DND-41 (cell line): Measurements from ENCODE around the gene NEDD4.

ENCODE experiments used
- CTCF ChIP-seq: IDR thresholded peaks from 2 replicates; pipeline ENCODE4 v1.5.1; 2012; ENCODE audit warnings: borderline replicate concordance, low read length, moderate library complexity, mild to moderate bottlenecking; ENCODE audit not compliant: poor library complexity, severe bottlenecking; ENCODE audit errors: extremely low read depth
- EZH2 ChIP-seq: IDR thresholded peaks from 3 replicates; pipeline ENCODE4 v1.6.1; 2012; ENCODE audit warnings: borderline replicate concordance, low read depth, mild to moderate bottlenecking, moderate library complexity, low read length, inconsistent platforms; ENCODE audit not compliant: severe bottlenecking

- no peak for TF ChIP-seq CTCF
- no peak for TF ChIP-seq EZH2
Observed at GRCh38 chr15:55970286-55970685, 23.1 kb downstream of the NEDD4 start.
